Astrocyte of the cerebellum (primary cell): ENCODE measurements around the gene OR51I2.

ENCODE experiments used
- DNase-seq: peaks from one replicate; pipeline ENCODE4 v3.0.0-alpha.2; 2011; ENCODE audit warnings: low read depth
- H3K4me3 ChIP-seq: 2 replicates; pipeline ENCODE4 v1.5.1; 2011; ENCODE audit warnings: mild to moderate bottlenecking, low read depth, low read length, moderate library complexity
- in situ Hi-C: cut with HindIII; loops from 2 replicates; pipeline ENCODE4 v1.10.0; 2017; ENCODE audit warnings: low sequenced_read_pairs
- TF ChIP-seq, protein P1 (sequence below): IDR thresholded peaks from 2 replicates; pipeline ENCODE4 v1.5.1; 2012; ENCODE audit warnings: low read length, low read depth, moderate library complexity, mild to moderate bottlenecking; ENCODE audit errors: missing control alignments

OR51I2 gene

DNA sequence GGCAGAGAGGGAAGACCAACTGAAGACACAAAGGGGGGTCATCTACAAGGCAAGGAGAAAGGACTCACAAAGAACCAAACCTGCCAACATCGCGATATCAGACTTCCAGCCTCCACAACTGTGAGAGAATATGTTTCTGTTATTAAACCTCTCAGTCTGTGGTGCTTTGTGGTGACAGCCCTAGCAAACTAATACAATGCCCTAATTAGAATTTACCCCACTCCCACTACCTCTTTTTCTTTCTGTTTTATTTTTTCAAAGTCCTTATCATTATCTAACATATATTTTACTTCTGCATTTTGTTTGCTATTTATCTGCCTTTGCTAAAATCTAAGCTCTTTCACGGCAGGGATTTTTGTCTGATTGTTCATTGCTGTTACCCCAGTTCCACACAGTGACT is 36.9 kb downstream of the OR51I2 start:
- no peak for DNase-seq
- in situ Hi-C loops, result no loop called here
- TF ChIP-seq, protein P1, sequence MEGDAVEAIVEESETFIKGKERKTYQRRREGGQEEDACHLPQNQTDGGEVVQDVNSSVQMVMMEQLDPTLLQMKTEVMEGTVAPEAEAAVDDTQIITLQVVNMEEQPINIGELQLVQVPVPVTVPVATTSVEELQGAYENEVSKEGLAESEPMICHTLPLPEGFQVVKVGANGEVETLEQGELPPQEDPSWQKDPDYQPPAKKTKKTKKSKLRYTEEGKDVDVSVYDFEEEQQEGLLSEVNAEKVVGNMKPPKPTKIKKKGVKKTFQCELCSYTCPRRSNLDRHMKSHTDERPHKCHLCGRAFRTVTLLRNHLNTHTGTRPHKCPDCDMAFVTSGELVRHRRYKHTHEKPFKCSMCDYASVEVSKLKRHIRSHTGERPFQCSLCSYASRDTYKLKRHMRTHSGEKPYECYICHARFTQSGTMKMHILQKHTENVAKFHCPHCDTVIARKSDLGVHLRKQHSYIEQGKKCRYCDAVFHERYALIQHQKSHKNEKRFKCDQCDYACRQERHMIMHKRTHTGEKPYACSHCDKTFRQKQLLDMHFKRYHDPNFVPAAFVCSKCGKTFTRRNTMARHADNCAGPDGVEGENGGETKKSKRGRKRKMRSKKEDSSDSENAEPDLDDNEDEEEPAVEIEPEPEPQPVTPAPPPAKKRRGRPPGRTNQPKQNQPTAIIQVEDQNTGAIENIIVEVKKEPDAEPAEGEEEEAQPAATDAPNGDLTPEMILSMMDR, result no peak
- no peak overlapping the region for H3K4me3 ChIP-seq

DNA sequence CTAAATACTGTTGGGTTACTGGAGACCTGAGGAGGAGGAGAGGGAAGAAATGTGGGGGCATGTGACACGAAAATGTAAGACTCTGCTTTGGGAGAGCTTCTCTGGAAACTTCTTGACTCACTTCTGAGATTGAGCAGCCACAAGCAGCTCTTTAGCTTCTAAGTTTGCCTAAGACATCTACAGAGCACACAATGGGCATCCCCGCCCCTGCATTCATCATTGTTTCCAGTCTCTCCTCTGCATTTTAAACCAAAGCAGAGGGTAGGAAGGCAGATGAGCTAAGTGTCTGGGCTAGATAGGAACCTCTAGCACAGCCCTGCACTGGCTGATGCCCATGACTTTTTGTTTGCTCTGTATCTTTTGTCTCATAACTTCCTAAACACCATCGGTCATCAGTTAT is 37.3 kb downstream of the OR51I2 start:
- DNase-seq, result no peak
- H3K4me3 ChIP-seq, result no peak overlapping the region
- in situ Hi-C loops, result no loop called here
- TF ChIP-seq, protein P1, result no peak

DNA sequence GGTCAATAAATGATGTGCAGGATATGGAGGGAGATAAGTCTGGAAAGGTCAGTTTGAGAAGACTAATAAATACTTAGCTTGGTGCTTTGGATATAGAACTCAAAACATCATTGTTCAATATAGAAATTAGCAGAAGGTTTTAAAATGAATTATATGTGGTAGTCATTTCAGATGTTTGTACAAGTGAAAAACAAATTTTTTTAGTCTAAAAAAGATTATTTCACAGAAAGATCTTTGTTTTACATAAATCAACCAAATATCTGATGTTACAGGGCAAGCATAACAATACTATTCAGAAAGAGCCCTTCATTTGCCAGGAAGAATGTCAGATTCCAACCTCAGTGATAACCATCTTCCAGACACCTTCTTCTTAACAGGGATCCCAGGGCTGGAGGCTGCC is 39.3 kb downstream of the OR51I2 start, which contains the start of gene OR52D1:
Gene OR52D1, plus strand, starts transcription at position 301 of the 400 bp plus-strand sequence. Its CDS starts 22 bp downstream, at position 323.
- TF ChIP-seq, protein P1, result no peak
- no peak for DNase-seq
- in situ Hi-C loops, result no loop called here

DNA sequence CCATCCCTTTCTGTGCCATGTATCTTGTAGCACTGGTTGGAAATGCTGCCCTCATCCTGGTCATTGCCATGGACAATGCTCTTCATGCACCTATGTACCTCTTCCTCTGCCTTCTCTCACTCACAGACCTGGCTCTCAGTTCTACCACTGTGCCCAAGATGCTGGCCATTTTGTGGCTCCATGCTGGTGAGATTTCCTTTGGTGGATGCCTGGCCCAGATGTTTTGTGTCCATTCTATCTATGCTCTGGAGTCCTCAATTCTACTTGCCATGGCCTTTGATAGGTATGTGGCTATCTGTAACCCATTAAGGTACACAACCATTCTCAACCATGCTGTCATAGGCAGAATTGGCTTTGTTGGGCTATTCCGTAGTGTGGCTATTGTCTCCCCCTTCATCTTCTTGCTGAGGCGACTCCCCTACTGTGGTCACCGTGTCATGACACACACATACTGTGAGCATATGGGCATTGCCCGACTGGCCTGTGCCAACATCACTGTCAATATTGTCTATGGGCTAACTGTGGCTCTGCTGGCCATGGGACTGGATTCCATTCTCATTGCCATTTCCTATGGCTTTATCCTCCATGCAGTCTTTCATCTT is 39.8 kb downstream of the OR51I2 start:
- in situ Hi-C loops, result no loop called here
- TF ChIP-seq, protein P1, result no peak
- no peak overlapping the region for H3K4me3 ChIP-seq
- no peak for DNase-seq

More for the DNA sequence above, 39.3 kb downstream of the OR51I2 start, which contains the start of gene OR52D1:
- H3K4me3 ChIP-seq, result no peak within 1 kb of the TSS

DNA sequence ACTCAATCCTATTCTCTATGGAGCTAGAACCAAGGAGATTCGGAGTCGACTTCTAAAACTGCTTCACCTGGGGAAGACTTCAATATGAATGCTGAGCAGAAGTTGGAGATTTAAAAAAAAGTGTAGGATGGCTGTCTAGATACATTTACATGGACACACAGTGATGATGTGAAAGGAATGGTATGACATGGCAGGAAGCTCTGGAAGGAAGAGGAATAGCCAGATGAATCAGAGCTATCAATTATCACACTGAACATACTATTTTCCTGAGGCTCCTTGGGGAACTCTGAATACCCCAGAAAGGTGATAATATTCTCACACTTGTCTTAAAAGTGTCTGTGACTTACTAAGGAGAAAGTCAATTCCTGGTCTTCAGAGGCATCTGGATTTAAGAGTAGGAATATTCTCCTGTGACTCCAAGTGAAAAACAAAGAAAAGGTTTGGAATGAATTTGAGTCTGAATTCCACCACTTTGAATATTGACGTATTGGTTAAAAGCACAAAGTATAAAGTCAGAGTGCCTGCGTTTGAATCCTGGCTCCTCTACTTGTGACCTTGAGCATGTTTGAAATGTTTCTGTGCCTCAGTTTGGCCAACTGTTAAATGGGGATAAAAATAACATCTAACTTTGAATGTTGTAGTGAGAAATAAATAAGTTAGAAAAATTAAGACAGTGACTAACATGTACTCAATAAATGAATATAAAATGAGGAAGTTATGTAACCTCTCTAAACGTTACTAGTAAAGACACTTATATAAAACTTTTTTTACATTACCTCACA is 40.6 kb downstream of the OR51I2 start:
- in situ Hi-C loops, result no loop called here
- H3K4me3 ChIP-seq, result no peak overlapping the region
- no peak for DNase-seq
- TF ChIP-seq, protein P1, result no peak

DNA sequence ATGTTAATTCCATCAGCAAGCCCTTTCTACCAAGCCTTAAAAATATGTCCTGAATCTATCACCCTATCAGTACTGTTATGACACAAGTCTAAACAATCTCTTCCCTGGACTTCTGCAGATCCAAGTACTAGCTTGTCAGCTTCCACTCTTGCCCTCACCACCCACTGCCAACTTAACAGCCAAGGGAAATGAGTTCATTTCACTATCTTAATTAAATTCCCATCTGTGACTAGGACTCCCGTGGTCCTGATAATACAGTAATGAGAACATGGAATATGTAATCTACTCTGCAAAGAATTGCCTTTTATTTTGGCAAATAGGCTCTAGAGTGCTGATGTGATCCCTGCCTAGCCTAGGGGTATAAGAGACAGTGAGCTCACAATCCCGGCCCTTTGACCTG is 50.5 kb downstream of the OR51I2 start:
- in situ Hi-C loops, result no loop called here
- no peak overlapping the region for H3K4me3 ChIP-seq
- DNase-seq, result no peak
- TF ChIP-seq, protein P1, result no peak
